NCI-H446 treated with DMSO at 0.1 percent for 48 hours (cell line): Measurements from ENCODE around the gene MFSD12.
A peak's percentile ranks its signal among the peaks of the same experiment; 100 is the strongest.
"Not testable (repeated sequence)": the region's sequence is repeated elsewhere in the genome, so short reads cannot be mapped to it uniquely, and the experiment has no call there.

Experiments used
- DNase-seq: peaks from one replicate; lab custom pipeline; 2025; lab: John Stamatoyannopoulos, UW

The MFSD12 gene

DNA sequence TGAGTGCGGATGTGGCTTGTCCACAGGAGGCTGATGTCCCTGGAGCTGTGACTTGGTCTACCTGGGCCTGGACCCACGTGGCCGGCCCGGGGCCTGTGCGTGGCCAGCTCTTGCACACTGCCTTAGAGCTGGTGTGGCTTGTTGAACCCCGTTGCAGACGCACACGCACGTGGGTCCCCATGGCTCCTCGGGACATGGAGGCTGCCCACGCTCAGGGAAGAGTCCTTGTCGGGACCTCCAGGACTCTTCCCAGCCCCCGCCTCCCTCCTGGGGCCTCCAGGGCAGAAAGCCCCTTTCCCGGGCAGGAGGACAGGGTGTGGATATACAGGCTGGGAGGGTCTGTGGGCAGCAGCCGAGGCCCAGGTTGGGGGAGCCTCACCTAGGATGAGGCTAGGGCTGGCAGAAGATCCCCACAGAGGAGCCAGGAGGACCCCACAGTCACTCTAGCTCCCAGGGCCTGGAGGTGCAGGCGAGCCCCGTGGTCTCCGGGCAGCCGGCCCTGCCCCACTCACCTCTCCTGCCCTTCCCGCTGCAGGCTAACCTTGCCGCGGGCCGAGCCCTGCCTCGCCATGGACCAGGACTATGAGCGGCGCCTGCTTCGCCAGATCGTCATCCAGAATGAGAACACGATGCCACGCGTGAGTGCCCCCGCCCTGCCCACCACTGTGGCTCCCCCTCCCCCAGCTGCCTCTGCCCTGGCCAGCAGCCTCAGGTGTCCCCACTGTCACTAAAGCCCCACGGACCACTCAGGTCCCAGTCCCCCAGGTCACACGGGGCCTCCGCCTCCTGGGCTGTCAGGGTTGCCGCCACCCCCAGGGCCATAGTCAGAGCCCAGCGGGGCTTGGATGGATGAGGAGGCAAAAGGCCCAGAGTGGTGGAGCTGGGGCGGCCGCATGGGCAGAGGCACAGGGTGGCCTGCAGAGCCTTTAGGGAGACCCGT lies 34.7 kb downstream of the MFSD12 start:
- no peak for DNase-seq

GRCh38 chr19:3521104-3521445 lies 36.3 kb downstream of the MFSD12 start:
- no peak for DNase-seq

GRCh38 chr19:3520166-3521103 lies 37.0 kb downstream of the MFSD12 start:
- DNase-seq = no peak

DNA sequence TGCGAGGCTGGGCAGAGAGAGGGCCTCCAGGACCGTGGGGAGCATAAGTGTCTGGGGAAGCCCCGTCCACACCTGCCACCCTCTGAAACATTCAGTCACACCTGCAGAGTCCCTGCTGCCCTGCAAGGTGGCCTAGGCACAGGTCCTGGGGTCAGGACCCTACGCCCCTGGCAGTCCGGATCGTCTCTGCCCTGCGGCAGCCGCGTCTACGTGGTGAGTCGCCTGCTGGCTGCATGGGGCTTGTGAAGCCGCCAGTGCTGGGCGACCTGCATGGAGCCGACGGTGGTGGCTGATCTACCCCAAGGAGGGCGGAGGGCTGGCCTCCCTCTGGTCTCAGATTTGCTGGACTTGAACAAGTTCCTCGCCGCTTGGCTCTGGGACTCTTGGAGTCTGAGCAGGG lies 38.3 kb downstream of the MFSD12 start:
- DNase-seq = no peak

- DNase-seq = no peak
These were observed 38.7 kb downstream of the MFSD12 start for GRCh38 chr19:3518659-3519058.

DNA sequence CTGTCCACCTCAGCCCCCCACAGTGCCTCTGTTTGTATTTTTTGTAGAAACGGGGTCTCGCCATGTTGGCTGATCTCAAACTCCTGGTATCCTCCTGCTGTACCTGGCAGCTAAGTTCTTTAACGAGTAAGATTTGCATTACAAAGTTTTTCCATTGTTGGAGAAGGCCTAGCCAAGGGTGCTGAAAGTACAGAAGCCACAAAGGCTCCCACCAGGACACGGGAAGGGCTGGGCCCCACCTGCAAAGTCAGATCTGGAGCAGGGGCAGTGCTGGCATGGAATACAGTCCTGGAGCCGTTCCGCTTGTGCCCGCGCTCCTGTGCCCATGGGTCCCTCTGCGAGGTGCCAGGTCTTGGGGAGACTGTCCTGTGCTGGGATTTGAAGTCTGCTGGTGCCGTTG lies 39.1 kb downstream of the MFSD12 start:
- no peak for DNase-seq

DNA sequence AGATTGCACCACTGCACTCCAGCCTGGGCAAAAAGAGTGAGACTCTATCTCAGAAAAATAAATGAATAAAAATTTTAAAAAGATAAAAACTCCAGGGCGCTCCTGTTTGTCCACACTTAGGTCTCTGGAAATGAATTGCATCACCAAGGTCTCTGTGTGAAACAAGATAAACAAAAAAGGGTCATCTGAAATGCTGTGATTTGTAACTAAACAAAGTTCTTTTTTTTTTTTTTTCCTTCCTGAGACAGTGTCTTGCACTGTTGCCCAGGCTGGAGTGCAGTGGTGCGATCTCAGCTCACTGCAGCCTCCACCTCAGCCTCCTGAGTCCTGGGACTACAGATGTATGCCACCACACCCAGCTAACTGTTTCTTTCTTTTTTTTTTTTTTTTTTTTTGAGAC lies 39.7 kb downstream of the MFSD12 start:
- DNase-seq = no peak

DNA sequence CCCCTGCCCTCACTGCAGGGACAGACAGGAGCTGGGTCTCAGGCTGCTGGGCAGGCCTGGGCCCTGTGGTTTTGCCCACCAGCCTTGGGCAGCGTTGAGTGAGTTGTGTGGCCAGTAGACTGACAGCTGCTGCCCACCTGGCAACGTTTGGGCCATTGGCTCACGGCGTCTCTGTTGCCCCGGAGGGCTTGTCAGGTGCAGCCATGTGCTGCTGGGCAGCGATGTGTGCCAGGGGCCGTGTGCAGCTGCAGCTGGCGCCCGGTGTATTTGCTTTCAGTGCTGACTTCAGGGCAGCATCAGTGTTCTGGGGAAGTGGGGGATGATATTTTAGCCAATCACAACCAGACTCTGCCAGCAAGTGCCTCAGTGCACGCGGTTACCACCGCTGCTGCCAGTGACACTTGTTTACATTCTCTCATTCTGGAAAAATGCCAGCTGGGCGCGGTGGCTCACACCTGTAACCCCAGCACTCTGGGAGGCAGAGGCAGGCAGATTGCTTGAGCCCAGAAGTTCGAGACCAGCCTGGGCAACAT lies 40.6 kb downstream of the MFSD12 start:
- DNase-seq = peak; percentile 24

- no peak for DNase-seq
These were observed 41.4 kb downstream of the MFSD12 start for GRCh38 chr19:3515891-3516422.

DNA sequence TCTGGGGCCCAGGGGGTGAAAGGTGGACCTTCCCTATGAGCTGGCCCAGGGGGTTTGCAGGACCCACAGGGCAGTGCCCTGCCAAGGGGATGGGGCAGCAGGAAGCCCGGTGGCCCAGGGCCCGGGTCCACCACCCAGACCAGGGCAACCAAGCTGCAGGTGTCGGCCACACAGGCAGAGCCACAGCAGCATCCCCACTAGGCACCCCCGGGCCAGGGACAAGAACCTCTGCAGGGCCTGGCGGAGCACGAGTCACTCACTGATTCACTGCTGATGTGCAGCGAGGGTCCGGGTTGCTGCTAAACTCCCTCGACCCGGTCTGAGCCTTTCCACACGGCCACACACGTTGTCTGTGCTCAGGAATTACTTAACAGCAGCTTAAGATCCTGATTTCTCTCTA lies 42.5 kb downstream of the MFSD12 start:
- no peak for DNase-seq

DNA sequence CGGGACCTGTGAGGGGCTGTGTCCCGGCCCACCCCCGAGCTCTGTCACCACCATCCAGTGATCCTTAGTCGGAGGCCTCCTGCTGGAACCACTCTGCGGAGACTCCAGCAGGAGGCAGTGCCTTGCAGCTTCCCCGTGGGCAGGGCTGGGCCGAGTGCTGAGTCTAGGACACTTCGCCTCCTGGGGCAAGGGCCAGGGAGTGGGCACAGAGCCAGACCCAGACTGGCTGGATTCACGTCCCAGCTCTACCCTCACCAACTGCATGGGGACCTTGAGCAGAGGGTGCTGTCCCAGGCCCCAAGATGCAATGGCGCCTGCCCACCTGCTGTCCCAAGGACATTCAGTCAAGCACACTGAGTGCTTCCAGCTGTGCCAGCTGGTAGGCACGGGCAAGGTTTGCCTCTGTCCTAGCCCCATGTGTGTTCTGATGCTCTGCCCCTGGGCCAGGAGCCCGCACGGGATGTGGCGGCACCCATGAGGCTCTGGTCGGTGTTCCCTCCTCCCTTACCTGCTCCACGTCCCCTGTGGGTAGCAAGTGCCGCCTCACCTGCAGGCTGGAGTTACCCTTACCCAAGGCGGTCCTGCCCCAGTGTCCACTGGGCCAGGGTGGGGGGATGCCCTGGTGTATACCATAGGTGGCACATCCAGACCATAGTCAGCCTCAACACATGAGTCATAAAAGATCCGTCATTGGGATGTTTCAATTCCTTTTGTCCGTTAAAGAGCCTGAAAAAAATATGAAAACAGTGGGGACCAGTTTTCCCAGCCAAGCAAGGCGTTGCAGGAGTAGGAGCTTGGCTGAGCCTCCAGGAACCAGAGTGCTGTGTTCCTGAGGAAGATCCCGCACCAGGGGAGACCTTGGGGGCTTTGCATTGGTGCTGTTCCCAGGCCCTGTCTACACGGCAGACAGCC lies 43.9 kb downstream of the MFSD12 start:
- DNase-seq = no peak

- DNase-seq = no peak
These were observed 44.7 kb downstream of the MFSD12 start for GRCh38 chr19:3512562-3513228.

- DNase-seq = no peak
These were observed 45.7 kb downstream of the MFSD12 start for GRCh38 chr19:3511506-3512251.

GRCh38 chr19:3510727-3511126 lies 46.7 kb downstream of the MFSD12 start:
- DNase-seq = no peak

- no peak for DNase-seq
These were observed 47.8 kb downstream of the MFSD12 start for GRCh38 chr19:3509566-3509989.

DNA sequence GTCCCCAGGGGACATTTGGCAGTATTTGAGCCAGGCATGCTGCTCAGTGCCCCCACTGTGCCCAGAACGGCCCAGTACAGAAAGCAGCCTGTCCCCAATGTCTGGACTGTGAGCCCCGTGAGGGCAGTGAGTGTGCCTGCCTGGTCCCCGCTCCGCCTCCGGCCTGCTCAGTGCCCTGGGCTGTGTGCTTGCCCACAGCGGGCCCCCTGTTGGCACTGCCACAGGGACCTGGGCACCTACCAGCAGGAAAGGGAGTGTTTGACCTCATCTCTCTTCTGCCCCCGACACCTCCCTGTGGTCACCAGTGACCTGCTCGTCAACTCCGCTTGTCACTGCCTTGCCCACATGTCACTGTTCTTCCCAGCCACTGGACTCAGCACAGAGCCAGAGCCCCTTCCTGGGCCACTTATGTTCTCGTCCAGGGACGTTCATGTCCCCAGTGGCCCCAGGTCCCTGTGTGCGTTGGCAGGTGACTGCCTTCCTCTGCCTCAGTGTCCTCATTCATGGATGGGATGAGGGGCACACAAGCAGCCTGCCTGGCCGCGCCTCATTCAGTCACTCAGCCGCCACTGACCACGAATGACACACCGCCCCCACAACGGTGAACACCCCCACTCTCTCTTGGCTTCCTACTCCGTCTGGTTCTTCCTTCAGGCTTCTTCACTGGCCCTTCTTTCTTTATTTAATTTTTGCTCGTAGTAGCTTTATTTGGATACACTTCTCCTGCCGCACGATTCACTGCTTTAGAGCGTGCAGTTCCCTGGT lies 48.4 kb downstream of the MFSD12 start:
- no peak for DNase-seq

GRCh38 chr19:3508121-3508661 lies 49.2 kb downstream of the MFSD12 start:
- not testable (repeated sequence) for DNase-seq

DNA sequence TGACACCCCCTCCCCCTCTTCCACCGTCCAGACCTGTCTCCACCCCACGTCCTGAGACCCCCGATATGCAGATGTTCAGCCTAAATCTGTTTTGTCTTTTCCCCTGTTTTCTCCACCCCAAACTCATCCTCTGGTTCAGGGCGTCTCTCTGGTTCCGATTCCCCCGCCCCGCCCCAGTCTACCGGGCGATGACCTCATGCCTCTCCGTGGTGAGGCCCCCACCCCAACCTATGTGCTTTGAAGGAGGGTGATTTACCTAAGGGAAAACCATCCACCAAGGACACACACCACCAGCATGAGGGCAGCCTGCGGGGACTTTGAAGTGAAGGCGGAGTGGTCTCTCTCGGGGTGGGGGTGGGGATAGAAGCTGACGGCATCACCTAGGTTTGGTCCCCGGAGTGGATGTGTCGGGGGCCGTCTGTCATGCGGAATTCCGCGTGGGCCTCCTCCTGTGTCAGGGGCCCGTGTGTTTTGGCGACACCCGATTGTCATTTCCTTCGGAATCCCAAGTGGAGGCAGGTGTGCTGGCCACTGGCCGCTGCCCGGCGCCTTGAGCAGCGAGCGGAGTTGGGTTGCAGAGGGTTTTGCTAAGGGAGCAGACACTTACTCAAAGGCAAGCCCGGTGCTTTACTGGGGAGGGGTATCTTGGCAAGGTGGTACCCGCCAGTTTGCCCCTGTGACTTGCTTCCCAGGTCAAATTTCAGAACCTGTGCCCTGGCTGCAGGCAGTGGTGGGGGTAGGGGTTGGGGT lies 49.8 kb downstream of the MFSD12 start:
- no peak for DNase-seq
